ENCODE measurements around the gene CAPZA3.
"Not testable (repeated sequence)": the region's sequence is repeated elsewhere in the genome, so short reads cannot be mapped to it uniquely, and the experiment has no call there.

The CAPZA3 gene

GRCh38 chr12:18753481-18754123 is 15.7 kb downstream of the CAPZA3 start:
- no peak for DNase-seq (ENCODE audit: low read depth)

- no peak for DNase-seq (ENCODE audit: low read depth)
These were observed 16.3 kb downstream of the CAPZA3 start for GRCh38 chr12:18754124-18754707.

- no peak for DNase-seq (ENCODE audit: low read depth)
These were observed 17.4 kb downstream of the CAPZA3 start for GRCh38 chr12:18755341-18755740.

GRCh38 chr12:18766479-18766878 is 28.6 kb downstream of the CAPZA3 start:
- not testable (repeated sequence) for DNase-seq (ENCODE audit: low read depth)

- DNase-seq (ENCODE audit: low read depth), result no peak
These were observed 44.9 kb downstream of the CAPZA3 start for GRCh38 chr12:18782827-18783226.

- not testable (repeated sequence) for DNase-seq (ENCODE audit: low read depth)
These were observed 47.5 kb downstream of the CAPZA3 start for GRCh38 chr12:18785465-18785864.
